ENCODE data around the gene GEMIN7. TPM values are rescaled to one million over a fixed set of nuclear protein-coding genes. Genes with fewer than 3 reads are reported as not detected.

GEMIN7 gene
- total RNA-seq, 1 donor from 2014 or later: 21.7 TPM

DNA sequence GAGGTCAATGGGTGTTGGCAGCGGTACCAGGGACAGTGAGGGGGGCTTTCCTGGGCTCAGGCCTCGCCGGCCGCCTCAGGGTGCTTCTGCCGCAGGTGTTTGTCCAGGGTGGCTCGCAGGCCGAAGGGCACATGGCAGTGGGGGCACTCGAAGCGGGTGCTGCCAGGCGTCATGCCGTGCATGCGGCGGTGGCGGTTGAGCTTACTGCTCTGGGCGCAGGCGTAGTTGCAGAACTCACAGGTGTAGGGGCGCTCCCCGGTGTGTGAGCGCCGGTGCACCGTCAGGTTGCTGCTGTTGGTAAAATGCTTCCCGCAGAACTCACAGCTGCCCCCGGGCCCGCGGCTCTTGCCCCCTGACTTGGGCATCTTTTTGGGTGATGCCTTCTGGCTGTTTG, 7.5 kb upstream of the GEMIN7 start:
- Mint-ChIP-seq H3K36me3 (ENCODE audit: low read depth) (peaks cover 17% of the 10 kb centered on the region), H3K27me3 (ENCODE audit: low read depth) (no peaks in the 10 kb centered on the region), H3K9me3 (ENCODE audit: low read depth) (no peaks in the 10 kb centered on the region), H3K4me3 (ENCODE audit: unreplicated experiment) (no peak overlapping the region), H3K4me1 (ENCODE audit: low read depth) (peaks cover 2% of the 10 kb centered on the region), H3K27ac (ENCODE audit: unreplicated experiment) (no peak overlapping the region)
- no peak for DNase-seq (ENCODE audit: low spot score)
- TF ChIP-seq, protein P1, sequence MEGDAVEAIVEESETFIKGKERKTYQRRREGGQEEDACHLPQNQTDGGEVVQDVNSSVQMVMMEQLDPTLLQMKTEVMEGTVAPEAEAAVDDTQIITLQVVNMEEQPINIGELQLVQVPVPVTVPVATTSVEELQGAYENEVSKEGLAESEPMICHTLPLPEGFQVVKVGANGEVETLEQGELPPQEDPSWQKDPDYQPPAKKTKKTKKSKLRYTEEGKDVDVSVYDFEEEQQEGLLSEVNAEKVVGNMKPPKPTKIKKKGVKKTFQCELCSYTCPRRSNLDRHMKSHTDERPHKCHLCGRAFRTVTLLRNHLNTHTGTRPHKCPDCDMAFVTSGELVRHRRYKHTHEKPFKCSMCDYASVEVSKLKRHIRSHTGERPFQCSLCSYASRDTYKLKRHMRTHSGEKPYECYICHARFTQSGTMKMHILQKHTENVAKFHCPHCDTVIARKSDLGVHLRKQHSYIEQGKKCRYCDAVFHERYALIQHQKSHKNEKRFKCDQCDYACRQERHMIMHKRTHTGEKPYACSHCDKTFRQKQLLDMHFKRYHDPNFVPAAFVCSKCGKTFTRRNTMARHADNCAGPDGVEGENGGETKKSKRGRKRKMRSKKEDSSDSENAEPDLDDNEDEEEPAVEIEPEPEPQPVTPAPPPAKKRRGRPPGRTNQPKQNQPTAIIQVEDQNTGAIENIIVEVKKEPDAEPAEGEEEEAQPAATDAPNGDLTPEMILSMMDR (IDR thresholded peaks at IDR 0.05): no peak

DNA sequence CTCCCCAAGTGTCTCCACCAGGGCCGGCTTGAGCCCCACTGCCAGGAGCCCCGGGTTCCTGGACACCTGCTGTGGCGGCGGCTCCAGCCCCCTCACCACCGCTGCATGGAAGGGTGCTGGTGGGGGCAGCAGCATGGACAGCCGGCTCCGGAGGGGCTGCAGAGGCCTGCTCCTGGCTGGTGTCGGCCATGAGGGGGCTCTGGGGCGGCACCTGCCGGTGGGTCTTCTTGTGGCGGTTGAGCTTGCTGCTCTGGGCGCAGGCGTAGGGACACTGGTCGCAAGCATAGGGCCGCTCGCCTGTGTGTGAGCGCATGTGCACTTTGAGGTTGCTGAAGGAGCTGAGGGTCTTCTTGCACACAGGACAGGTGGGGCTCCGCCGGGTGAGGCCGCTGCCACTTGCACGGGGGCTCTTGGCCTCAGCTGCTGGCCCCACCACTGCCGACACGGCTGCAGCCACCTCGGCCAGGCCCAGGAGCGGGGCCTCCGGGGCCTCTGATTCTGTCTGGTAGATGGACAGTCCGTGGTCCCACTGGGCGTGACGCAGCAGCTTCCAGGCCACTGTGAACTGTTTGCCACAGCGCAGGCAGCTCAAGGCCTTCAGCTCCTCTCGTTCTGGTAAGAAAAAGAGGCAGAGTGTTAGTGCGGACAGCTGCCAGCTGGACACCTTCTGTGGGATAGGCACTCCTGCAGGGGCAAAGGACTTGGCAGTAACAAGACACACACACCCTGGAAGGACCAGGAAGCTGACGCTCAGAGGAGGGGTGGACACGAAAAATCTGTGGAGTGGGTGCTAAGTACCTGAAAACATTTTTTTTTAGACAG, 6.9 kb upstream of the GEMIN7 start:
- Mint-ChIP-seq H3K27me3 (ENCODE audit: low read depth) (no peaks in the 10 kb centered on the region), H3K9me3 (ENCODE audit: low read depth) (no peaks in the 10 kb centered on the region), H3K27ac (ENCODE audit: unreplicated experiment) (no peak overlapping the region), H3K36me3 (ENCODE audit: low read depth) (peaks cover 16% of the 10 kb centered on the region), H3K4me3 (ENCODE audit: unreplicated experiment) (no peak overlapping the region), H3K4me1 (ENCODE audit: low read depth) (peaks cover 8% of the 10 kb centered on the region)
- TF ChIP-seq, protein P1 (IDR thresholded peaks at IDR 0.05): no peak
- DNase-seq (ENCODE audit: low spot score): no peak

DNA sequence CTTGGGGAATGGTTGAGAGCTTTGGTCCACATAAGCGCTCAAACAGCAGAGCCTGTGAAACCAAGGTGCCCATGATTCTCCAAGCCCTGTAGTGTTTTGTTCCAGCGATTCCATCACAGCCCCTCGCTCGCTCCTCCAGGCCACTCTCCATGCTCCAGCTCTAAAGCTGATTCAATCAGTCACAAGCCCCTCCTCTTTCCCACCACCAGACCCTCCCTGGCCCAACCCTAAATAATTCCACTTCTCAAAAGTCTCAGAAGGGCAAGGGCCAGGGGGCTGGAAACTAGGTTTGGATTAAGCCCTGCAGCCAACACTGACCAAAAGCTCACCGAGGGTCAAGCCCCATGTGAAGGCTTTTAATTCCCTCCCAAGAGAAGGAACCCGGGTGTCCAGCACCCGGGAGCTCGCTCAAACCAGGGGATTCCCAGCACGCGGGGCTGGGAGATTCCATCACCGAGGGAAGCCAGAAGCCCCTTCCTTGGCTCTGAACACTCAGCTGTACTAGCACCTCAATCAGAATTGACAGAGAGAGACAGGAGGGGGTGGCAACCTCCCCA, 4.2 kb upstream of the GEMIN7 start:
- DNase-seq (ENCODE audit: low spot score): no peak
- Mint-ChIP-seq H3K4me3 (ENCODE audit: unreplicated experiment) (no peak overlapping the region), H3K27ac (ENCODE audit: unreplicated experiment) (peak overlapping the region; percentile 20), H3K36me3 (ENCODE audit: low read depth) (peaks cover 8% of the 10 kb centered on the region), H3K27me3 (ENCODE audit: low read depth) (no peaks in the 10 kb centered on the region), H3K4me1 (ENCODE audit: low read depth) (peaks cover 14% of the 10 kb centered on the region), H3K9me3 (ENCODE audit: low read depth) (no peaks in the 10 kb centered on the region)
- TF ChIP-seq, protein P1 (IDR thresholded peaks at IDR 0.05): no peak

DNA sequence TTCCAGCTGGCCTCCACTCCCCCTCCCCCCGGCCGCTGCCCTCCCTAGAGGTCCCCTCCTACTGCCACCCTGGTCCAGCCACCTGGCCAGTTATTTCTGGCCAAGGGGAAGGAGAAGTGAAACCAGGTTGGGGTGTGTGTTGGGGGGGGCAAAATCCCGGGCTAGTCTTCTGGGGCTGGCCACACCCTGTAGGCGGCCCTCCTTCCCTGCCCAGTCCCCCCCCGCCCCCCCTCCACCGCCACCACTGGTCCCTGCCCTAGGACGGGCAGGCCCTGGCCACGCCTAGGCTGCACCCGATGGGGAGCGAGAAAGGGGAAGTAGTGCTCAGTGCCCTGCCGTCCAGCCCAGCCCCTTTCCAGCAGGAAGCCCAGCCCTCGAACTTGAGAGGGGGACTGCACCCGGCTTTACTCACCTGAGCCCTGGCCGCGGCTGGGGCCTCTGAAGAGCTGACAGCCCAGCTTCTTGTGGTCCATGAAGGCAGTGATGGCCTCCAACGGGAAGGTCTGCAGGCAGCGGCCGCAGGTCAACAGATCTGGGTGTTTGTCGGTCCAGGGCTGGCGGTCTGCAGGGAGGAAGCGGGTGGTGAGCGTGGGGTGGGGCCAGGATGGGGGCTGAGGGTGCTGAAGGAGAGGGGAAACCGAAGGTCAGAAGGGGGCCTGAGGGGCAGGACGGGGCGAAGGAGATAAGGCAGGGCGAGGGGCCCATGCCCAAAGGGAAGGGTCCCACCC, 3.6 kb upstream of the GEMIN7 start:
- H3K36me3 Mint-ChIP-seq (ENCODE audit: low read depth): peaks cover 3% of the 10 kb centered on the region
- TF ChIP-seq, protein P1 (IDR thresholded peaks at IDR 0.05): no peak
- peak overlapping the region; percentile 31 for H3K4me3 Mint-ChIP-seq (ENCODE audit: unreplicated experiment)
- no peak for DNase-seq (ENCODE audit: low spot score)
- peaks cover 21% of the 10 kb centered on the region for H3K4me1 Mint-ChIP-seq (ENCODE audit: low read depth)
- no peak overlapping the region for H3K27ac Mint-ChIP-seq (ENCODE audit: unreplicated experiment)
- H3K9me3 Mint-ChIP-seq (ENCODE audit: low read depth): no peaks in the 10 kb centered on the region
- H3K27me3 Mint-ChIP-seq (ENCODE audit: low read depth): no peaks in the 10 kb centered on the region
